ENCODE data around the gene CLRN3. TPM values are rescaled to one million over a fixed set of nuclear protein-coding genes. Genes with fewer than 3 reads are reported as not detected.

Gene CLRN3
- total RNA-seq, 1 donor from 2014 or later = 0.31 TPM

- Mint-ChIP-seq H3K27me3 (ENCODE audit: unreplicated experiment) (peaks cover 10% of the 10 kb centered on the region), H3K9me3 (ENCODE audit: unreplicated experiment) (no peaks in the 10 kb centered on the region), H3K4me3 (ENCODE audit: unreplicated experiment) (no peak overlapping the region), H3K36me3 (ENCODE audit: low read depth, unreplicated experiment) (peaks cover 16% of the 10 kb centered on the region), H3K27ac (ENCODE audit: unreplicated experiment) (no peak overlapping the region), H3K4me1 (ENCODE audit: unreplicated experiment) (peaks cover 28% of the 10 kb centered on the region)
- no peak for TF ChIP-seq CTCF (IDR thresholded peaks at IDR 0.05; ENCODE audit: unreplicated experiment)
- no peak for DNase-seq (ENCODE audit: low spot score)
Observed at GRCh38 chr10:127904311-127905000, 11.7 kb upstream of the CLRN3 start.

GRCh38 chr10:127903789-127904188 lies 11.0 kb upstream of the CLRN3 start:
- DNase-seq (ENCODE audit: low spot score) = no peak
- Mint-ChIP-seq H3K27me3 (ENCODE audit: unreplicated experiment) (peaks cover 9% of the 10 kb centered on the region), H3K9me3 (ENCODE audit: unreplicated experiment) (no peaks in the 10 kb centered on the region), H3K4me1 (ENCODE audit: unreplicated experiment) (peaks cover 22% of the 10 kb centered on the region), H3K36me3 (ENCODE audit: low read depth, unreplicated experiment) (peaks cover 13% of the 10 kb centered on the region), H3K27ac (ENCODE audit: unreplicated experiment) (no peak overlapping the region), H3K4me3 (ENCODE audit: unreplicated experiment) (no peak overlapping the region)
- TF ChIP-seq CTCF (IDR thresholded peaks at IDR 0.05; ENCODE audit: unreplicated experiment) = no peak

- TF ChIP-seq CTCF (IDR thresholded peaks at IDR 0.05; ENCODE audit: unreplicated experiment) = no peak
- H3K9me3 Mint-ChIP-seq (ENCODE audit: unreplicated experiment) = no peaks in the 10 kb centered on the region
- H3K27me3 Mint-ChIP-seq (ENCODE audit: unreplicated experiment) = no peaks in the 10 kb centered on the region
- no peak for DNase-seq (ENCODE audit: low spot score)
- no peak overlapping the region for H3K4me3 Mint-ChIP-seq (ENCODE audit: unreplicated experiment)
- peaks cover 4% of the 10 kb centered on the region for H3K4me1 Mint-ChIP-seq (ENCODE audit: unreplicated experiment)
- H3K27ac Mint-ChIP-seq (ENCODE audit: unreplicated experiment) = no peak overlapping the region
- no peaks in the 10 kb centered on the region for H3K36me3 Mint-ChIP-seq (ENCODE audit: low read depth, unreplicated experiment)
Observed at GRCh38 chr10:127899766-127900387, 7.1 kb upstream of the CLRN3 start.

DNA sequence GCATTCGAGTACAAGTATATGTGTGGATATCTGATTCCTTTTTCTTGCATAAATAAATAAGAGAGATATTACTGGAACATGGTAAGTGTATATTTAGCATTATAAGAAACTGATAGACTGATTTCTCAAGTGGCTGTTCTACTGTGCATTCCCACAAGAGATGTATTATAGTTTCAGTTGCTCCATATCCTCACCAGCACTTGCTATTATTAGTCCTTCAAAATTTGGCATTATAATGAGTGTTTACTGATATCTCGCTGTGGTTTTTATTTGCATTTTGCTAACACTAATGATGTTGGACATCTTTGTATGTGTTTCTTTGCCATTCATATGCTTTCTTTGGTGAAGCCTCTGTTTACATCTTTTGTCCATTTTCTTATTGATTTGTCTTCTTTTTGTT lies 4.4 kb upstream of the CLRN3 start:
- Mint-ChIP-seq H3K27ac (ENCODE audit: unreplicated experiment) (no peak overlapping the region), H3K27me3 (ENCODE audit: unreplicated experiment) (no peaks in the 10 kb centered on the region), H3K4me3 (ENCODE audit: unreplicated experiment) (no peak overlapping the region), H3K9me3 (ENCODE audit: unreplicated experiment) (no peaks in the 10 kb centered on the region), H3K36me3 (ENCODE audit: low read depth, unreplicated experiment) (no peaks in the 10 kb centered on the region), H3K4me1 (ENCODE audit: unreplicated experiment) (no peaks in the 10 kb centered on the region)
- no peak for TF ChIP-seq CTCF (IDR thresholded peaks at IDR 0.05; ENCODE audit: unreplicated experiment)
- DNase-seq (ENCODE audit: low spot score) = no peak

- DNase-seq (ENCODE audit: low spot score) = no peak
- no peaks in the 10 kb centered on the region for H3K4me1 Mint-ChIP-seq (ENCODE audit: unreplicated experiment)
- H3K36me3 Mint-ChIP-seq (ENCODE audit: low read depth, unreplicated experiment) = no peaks in the 10 kb centered on the region
- H3K9me3 Mint-ChIP-seq (ENCODE audit: unreplicated experiment) = no peaks in the 10 kb centered on the region
- H3K27ac Mint-ChIP-seq (ENCODE audit: unreplicated experiment) = no peak overlapping the region
- no peak for TF ChIP-seq CTCF (IDR thresholded peaks at IDR 0.05; ENCODE audit: unreplicated experiment)
- no peak overlapping the region for H3K4me3 Mint-ChIP-seq (ENCODE audit: unreplicated experiment)
- H3K27me3 Mint-ChIP-seq (ENCODE audit: unreplicated experiment) = no peaks in the 10 kb centered on the region
Observed at GRCh38 chr10:127896590-127896989, 3.8 kb upstream of the CLRN3 start.

Data from endothelial cell (in vitro differentiated cells).